ENCODE results near the gene SS18L1. TPM values are rescaled to one million over a fixed set of nuclear protein-coding genes. Genes with fewer than 3 reads are reported as not detected.

SS18L1 gene
- total RNA-seq, 6 experiments from 2014 or later: 14.1 to 26.5 (median 23.7) TPM

GRCh38 chr20:62137478-62138203, 5.9 kb upstream of the SS18L1 start:
- intact Hi-C loops (cut with DNase I): loop anchor here (5.0 to 10.0 kb wide), 2 partner anchors 70 to 123 kb away; partner anchors contain the start of gene TAF4 (in 1 of the 2)
- no peak overlapping the region for H3K27ac ChIP-seq
- ATAC-seq (no peak), DNase-seq (no peak)
- no peaks in the 10 kb centered on the region for H3K9me3 ChIP-seq
- H3K36me3 ChIP-seq: peaks cover 23 to 63% (median 43%) of the 10 kb centered on the region in 4 donors
- TF ChIP-seq POLR2A (IDR thresholded peaks at IDR 0.05) (no peak), CTCF (IDR thresholded peaks at IDR 0.05) (no peak)
- WGBS (ENCODE audit: insufficient coverage, low coverage, low lambda C conversion rate, missing lambda C conversion rate): 69% methylated on average over 5 of the region's 8 CpGs
- peaks cover 0 to 33% (median 13%) of the 10 kb centered on the region in 4 donors for H3K4me1 ChIP-seq
- no peaks in the 10 kb centered on the region for H3K27me3 ChIP-seq
- H3K4me3 ChIP-seq: no peak overlapping the region

GRCh38 chr20:62138204-62138543, 5.4 kb upstream of the SS18L1 start:
- TF ChIP-seq POLR2A (IDR thresholded peaks at IDR 0.05): no peak
- TF ChIP-seq CTCF (IDR thresholded peaks at IDR 0.05): no peak
- Histone ChIP-seq H3K4me1 (peaks cover 0 to 33% (median 12%) of the 10 kb centered on the region in 4 donors), H3K9me3 (no peaks in the 10 kb centered on the region), H3K36me3 (peaks cover 23 to 63% (median 42%) of the 10 kb centered on the region in 4 donors), H3K27ac (no peak overlapping the region), H3K4me3 (no peak overlapping the region), H3K27me3 (no peaks in the 10 kb centered on the region)
- no peak for ATAC-seq
- DNase-seq: no peak
- intact Hi-C loops (cut with DNase I): loop anchor here (5.0 to 10.0 kb wide), 2 partner anchors 71 to 123 kb away; partner anchors contain the start of gene TAF4 (in 1 of the 2)
- WGBS (ENCODE audit: insufficient coverage, low coverage, low lambda C conversion rate, missing lambda C conversion rate): 71% methylated on average over 4 of the region's 11 CpGs

GRCh38 chr20:62138912-62139311, 4.7 kb upstream of the SS18L1 start:
- Histone ChIP-seq H3K36me3 (peaks cover 23 to 60% (median 41%) of the 10 kb centered on the region in 4 donors), H3K27me3 (no peaks in the 10 kb centered on the region), H3K4me1 (peaks cover 0 to 33% (median 12%) of the 10 kb centered on the region in 4 donors), H3K4me3 (no peak overlapping the region), H3K27ac (no peak overlapping the region), H3K9me3 (no peaks in the 10 kb centered on the region)
- ATAC-seq: no peak
- no peak for DNase-seq
- 83% methylated on average over 5 of the region's 10 CpGs for WGBS (ENCODE audit: insufficient coverage, low coverage, low lambda C conversion rate, missing lambda C conversion rate)
- intact Hi-C loops (cut with DNase I): loop anchor here (5.0 to 10.0 kb wide), 2 partner anchors 72 to 124 kb away; partner anchors contain the start of gene TAF4 (in 1 of the 2)
- TF ChIP-seq CTCF (IDR thresholded peaks at IDR 0.05) (no peak), POLR2A (IDR thresholded peaks at IDR 0.05) (no peak)

- intact Hi-C loops (cut with DNase I): loop anchor here (5.0 to 10.0 kb wide), 2 partner anchors 72 to 125 kb away; partner anchors contain the start of gene TAF4 (in 1 of the 2)
- no peak overlapping the region for H3K4me3 ChIP-seq
- H3K27ac ChIP-seq: no peak overlapping the region
- WGBS (ENCODE audit: insufficient coverage, low coverage, low lambda C conversion rate, missing lambda C conversion rate): 67% methylated on average over 1 of the region's 13 CpGs
- ATAC-seq: no peak
- H3K4me1 ChIP-seq: peaks cover 0 to 28% (median 12%) of the 10 kb centered on the region in 4 donors
- peaks cover 23 to 60% (median 39%) of the 10 kb centered on the region in 4 donors for H3K36me3 ChIP-seq
- H3K9me3 ChIP-seq: no peaks in the 10 kb centered on the region
- TF ChIP-seq CTCF (IDR thresholded peaks at IDR 0.05): no peak
- TF ChIP-seq POLR2A (IDR thresholded peaks at IDR 0.05): no peak
- no peak for DNase-seq
- H3K27me3 ChIP-seq: no peaks in the 10 kb centered on the region
These were observed 3.9 kb upstream of the SS18L1 start for GRCh38 chr20:62139636-62140035.

Data from right lobe of liver (tissue), 6 donors.